Duodenal mucosa (tissue), 2 donors: ENCODE data around the gene NUPR2.
"Not testable (repeated sequence)": the region's sequence is repeated elsewhere in the genome, so short reads cannot be mapped to it uniquely, and the experiment has no call there.

Source experiments
- H3K27ac ChIP-seq: one replicate; pipeline ENCODE4 v1.7.0; 2013; ENCODE audit warnings: low read depth, low read length
- H3K27me3 ChIP-seq, 2 donors: one replicate each; pipeline ENCODE4 v1.7.0; 2013; ENCODE audit warnings: low read length in 2 of 2, control low read depth in 1 of 2; ENCODE audit not compliant: insufficient read depth in 2 of 2, control insufficient read depth in 1 of 2
- H3K36me3 ChIP-seq, 2 donors: one replicate each; pipeline ENCODE4 v1.7.0; 2013; ENCODE audit warnings: low read length in 2 of 2, control low read depth in 1 of 2; ENCODE audit not compliant: insufficient read depth in 2 of 2, control insufficient read depth in 1 of 2
- H3K4me1 ChIP-seq, 2 donors: one replicate each; pipeline ENCODE4 v1.7.0; 2013; ENCODE audit warnings: low read length in 2 of 2, control low read depth in 1 of 2; ENCODE audit not compliant: insufficient read depth in 2 of 2, control insufficient read depth in 1 of 2
- H3K4me3 ChIP-seq, 2 donors: one replicate each; pipeline ENCODE4 v1.7.0; 2013; ENCODE audit warnings: low read length in 2 of 2, low read depth in 1 of 2
- H3K9ac ChIP-seq, 2 donors: one replicate each; pipeline ENCODE4 v1.7.0; 2013; ENCODE audit warnings: low read length in 2 of 2, low read depth in 1 of 2
- H3K9me3 ChIP-seq, 2 donors: one replicate each; pipeline ENCODE4 v1.7.0; 2013; ENCODE audit warnings: low read length in 2 of 2, control low read depth in 1 of 2; ENCODE audit not compliant: control insufficient read depth in 1 of 2

The NUPR2 gene

DNA sequence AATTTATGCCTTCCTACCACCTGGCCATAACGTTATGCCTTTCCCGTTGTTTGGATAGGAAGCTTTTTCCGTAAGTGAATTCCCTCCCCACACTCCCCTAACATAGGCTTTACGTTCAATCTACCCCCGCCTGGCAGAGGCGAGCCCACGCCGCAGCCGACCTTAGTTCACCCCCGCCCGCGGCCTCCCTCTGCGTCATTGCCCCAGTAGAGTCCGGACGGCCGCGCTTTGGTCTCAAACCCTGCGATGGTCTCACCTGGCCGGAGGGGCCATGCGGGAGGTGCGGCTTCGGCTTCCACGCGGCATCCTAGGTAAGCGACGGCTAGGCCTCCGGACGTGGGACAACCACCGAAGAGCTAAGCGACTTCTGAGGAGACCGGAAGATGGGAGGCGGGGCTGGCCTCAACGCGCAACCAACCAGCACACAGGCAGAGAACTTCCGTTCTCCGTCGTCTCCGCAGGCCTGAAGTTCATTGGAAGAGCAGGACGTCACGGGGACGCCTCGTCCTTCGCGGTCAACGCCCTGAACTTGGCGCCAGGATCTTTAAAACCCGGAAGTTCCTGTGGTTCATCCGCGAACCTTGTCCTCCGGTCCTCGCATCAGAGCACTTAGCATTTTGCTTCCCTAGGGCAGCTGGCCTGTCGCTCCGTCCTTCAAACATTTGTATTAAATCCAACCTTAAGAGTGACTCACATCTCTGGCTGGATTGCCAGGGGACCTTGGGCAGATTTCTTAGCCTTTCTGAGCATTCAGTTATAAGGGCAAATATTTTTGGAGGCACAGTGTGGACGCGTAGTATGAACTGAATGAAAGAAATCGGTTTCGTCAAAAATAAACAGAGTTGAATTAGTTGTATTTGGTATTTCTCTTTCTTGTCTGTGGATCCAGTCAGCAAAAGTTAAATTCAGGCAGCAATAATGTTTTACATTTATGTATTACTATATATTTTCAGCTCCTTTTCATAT is 9.8 kb downstream of the NUPR2 start, which contains the start of gene CHCHD2:
CHCHD2 (minus strand) TSS at position 369 of the 966 bp plus-strand sequence; CDS start at position 306, 63 bp downstream.
- H3K36me3 ChIP-seq: peaks cover 10 to 25% of the 10 kb centered on the region in 2 donors
- peak within 1 kb of the TSS; percentile 93 to 97 for H3K9ac ChIP-seq
- H3K4me1 ChIP-seq: peaks cover 5 to 13% of the 10 kb centered on the region in 2 donors
- H3K27me3 ChIP-seq: no peaks in the 10 kb centered on the region
- H3K27ac ChIP-seq: peak within 1 kb of the TSS; percentile 91
- H3K9me3 ChIP-seq: no peaks in the 10 kb centered on the region
- H3K4me3 ChIP-seq: peak within 1 kb of the TSS; percentile 91 to 95

DNA sequence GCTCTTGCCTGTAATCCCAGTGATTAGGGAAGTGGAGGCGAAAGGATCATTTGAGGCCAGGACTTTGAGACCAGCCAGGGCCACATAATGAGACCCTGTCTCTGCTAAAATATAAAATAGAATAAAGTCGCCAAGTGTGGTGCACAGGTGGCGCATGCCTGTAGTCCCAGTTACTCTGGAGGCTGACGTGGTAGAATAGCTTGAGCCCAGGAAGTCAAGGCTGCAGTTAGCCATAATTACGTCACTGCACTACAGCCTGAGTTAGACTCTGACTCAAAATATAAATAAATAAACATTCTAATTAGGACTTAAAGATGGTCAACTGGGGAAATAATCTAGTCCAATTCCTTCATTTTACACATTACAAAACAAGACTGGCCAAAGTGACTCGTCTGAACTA is 10.7 kb downstream of the NUPR2 start:
- Histone ChIP-seq H3K36me3 (peaks cover 12 to 34% of the 10 kb centered on the region in 2 donors), H3K9me3 (no peaks in the 10 kb centered on the region), H3K27me3 (no peaks in the 10 kb centered on the region), H3K4me1 (peaks cover 5 to 13% of the 10 kb centered on the region in 2 donors), H3K27ac (peak overlapping the region; percentile 91), H3K4me3 (peak overlapping the region; percentile 91 to 95), H3K9ac (peak overlapping the region; percentile 93 to 97)

DNA sequence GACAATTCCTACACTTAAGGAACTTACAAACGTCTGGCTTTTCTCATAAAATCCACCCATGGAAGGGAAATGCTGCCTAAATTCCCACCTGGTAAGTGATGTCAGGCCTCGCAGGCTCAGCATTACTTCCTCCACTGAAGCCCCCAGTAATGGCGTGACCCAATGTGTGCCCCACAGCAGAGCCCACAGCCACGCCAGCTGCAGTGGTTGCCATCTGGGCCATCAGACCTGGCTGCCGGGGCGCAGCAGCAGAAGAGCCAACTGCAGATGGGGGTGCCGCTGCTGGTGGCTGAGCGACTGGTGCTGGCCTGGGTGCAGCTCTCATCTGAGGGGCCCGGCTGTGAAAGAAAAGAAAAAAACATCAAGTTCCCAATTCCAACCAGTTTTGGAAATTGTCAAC is 12.1 kb downstream of the NUPR2 start:
- not testable (repeated sequence) for H3K27me3 ChIP-seq, H3K4me3 ChIP-seq, H3K27ac ChIP-seq, H3K9me3 ChIP-seq, H3K9ac ChIP-seq
- Histone ChIP-seq H3K4me1 (peaks cover 5 to 13% of the 10 kb centered on the region in 2 donors), H3K36me3 (peaks cover 20 to 47% of the 10 kb centered on the region in 2 donors)

DNA sequence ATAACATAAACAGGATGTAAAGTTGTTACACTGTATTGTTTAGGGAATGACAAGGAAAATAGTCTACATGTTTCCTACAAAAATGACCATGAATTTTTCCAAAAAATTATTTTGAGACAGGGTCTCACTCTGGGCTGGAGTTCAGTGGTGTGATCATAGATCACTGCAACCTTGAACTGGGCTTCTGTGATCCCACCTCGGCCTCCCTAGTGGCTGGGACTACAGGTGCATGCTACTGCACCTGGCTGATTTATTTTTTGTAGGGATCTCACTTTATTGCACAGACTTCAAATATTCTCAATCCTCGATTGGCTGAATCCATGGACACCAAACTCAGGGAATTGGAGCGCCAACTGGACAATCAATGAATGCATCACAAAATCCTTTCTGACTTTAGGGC is 16.6 kb downstream of the NUPR2 start:
- H3K4me3 ChIP-seq: no peak overlapping the region
- H3K9ac ChIP-seq: no peak overlapping the region
- peaks cover 20 to 48% of the 10 kb centered on the region in 2 donors for H3K36me3 ChIP-seq
- H3K4me1 ChIP-seq: no peaks in the 10 kb centered on the region
- no peaks in the 10 kb centered on the region for H3K9me3 ChIP-seq
- no peak overlapping the region for H3K27ac ChIP-seq
- H3K27me3 ChIP-seq: no peaks in the 10 kb centered on the region

DNA sequence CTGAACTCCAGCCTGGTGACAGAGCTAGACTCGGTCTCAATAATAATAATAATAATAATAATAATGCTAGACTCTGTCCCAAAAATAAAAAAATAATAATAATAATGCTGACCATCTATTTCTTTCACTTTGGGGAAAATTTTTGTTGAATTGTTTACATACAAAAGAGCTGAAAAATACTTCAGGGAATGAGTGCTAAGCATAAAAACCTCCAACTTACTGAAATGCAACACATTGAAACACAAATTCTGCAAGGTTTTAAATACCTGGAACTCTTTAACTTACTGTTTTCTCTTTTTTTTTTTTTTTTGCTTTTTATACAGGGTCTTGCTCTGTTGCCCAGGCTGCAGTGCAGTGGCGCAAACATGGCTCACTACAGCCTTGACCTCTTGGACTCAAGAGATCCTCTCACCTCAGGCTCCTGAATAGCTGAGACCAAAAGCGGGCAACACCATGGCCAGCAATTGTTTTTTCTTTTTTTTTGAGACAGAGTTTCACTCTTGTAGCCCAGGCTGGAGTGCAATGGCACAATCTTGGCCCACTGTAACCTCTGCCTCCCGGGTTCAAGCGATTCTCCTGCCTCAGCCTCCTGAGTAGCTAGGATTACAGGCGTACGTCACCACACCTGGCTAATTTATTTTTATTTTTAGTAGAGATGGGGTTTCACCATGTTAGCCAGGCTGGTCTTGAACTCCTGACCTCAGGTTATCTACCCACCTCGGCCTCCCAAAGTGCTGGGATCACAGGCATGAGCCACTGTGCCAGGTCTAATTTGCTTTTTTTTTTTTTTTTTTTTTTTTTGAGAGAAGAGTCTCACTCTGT is 17.8 kb downstream of the NUPR2 start:
- not testable (repeated sequence) for H3K4me1 ChIP-seq, H3K27ac ChIP-seq, H3K9ac ChIP-seq, H3K27me3 ChIP-seq, H3K9me3 ChIP-seq, H3K4me3 ChIP-seq
- H3K36me3 ChIP-seq: peaks cover 14 to 39% of the 10 kb centered on the region in 2 donors

DNA sequence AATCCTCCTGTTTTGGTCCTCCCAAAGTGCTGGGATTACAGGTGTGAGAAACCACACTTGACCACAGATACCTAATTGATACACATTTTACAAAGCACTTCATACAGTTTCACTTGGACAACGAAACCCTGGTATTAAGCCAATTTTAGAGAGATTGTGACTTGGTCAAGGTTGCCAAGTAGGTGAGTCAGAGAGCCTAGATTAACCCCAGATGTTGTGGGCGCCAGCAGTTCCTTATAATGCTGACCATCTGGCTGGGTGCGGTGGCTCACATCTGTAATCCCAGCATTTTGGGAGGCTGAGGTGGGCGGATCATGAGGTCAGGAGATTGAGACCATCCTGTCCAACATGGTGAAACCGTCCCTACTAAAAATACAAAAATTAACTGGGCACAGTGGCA is 18.5 kb downstream of the NUPR2 start:
- H3K27ac ChIP-seq: no peak overlapping the region
- H3K4me3 ChIP-seq: no peak overlapping the region
- no peaks in the 10 kb centered on the region for H3K4me1 ChIP-seq
- H3K9me3 ChIP-seq: no peaks in the 10 kb centered on the region
- no peaks in the 10 kb centered on the region for H3K27me3 ChIP-seq
- H3K9ac ChIP-seq: no peak overlapping the region
- peaks cover 11 to 32% of the 10 kb centered on the region in 2 donors for H3K36me3 ChIP-seq

DNA sequence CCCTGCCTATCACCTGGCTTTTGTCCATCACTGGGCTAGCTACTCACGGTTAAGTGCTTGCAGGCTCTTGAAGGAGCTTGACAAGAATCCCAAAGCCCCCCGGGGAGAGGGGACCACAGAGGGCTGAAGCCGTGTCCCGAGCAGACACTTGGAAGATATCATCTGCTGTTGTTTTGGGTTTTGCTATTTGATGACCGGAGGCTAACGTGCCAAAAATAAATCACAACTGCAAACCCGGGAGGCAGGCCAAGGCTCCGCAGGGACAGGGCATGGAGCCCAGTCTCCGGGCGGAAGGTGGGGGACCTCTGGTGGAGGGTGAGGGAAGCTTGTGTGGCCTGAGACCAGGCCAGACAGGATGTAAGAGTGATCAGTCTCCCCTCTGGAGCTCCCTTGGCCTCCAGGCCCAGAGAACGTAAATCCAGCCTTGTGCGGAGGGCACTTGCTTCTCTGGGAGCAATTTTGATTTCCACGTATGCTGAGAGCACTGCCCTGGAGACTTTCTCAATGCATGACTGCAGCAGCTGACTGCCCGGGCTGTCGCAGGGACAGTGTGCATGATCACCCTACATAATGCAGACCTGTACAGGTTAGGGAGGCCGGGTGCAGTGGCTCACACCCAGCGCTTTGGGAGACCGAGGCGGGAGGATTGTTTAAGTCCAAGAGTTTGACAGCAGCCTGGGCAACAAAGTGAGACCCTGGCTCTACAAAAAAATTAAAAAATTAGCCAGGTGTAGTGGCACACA is 23.3 kb downstream of the NUPR2 start, which contains the start of gene PHKG1:
PHKG1 (minus strand) TSS at position 164 of the 743 bp plus-strand sequence. CDS start 4,011 bp downstream, outside the sequence.
- no peaks in the 10 kb centered on the region for H3K4me1 ChIP-seq
- H3K4me3 ChIP-seq: peak within 1 kb of the TSS in 1 of 2 donors; percentile 1
- no peaks in the 10 kb centered on the region for H3K9me3 ChIP-seq
- no peaks in the 10 kb centered on the region for H3K27me3 ChIP-seq
- H3K27ac ChIP-seq: no peak within 1 kb of the TSS
- no peaks in the 10 kb centered on the region for H3K36me3 ChIP-seq
- H3K9ac ChIP-seq: no peak within 1 kb of the TSS

DNA sequence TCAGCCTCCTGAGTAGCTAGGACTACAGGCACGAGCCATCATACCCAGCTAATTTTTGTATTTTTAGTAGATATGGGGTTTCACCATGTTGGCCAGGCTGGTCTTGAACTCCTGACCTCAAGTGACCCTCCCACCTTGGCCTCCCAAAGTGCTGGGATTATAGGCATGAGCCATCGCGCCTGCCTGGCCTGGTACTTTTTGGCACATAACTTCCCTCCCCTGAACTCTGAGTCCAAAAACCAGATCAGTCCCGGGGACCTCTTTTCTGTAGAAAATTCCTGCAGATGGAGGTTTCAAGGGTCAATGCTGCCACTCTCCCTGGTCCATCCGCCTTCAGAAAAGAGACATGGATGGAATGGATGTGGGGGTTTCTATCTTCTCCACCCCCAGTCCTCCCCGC is 23.8 kb downstream of the NUPR2 start:
- H3K36me3 ChIP-seq, H3K9ac ChIP-seq, H3K27ac ChIP-seq, H3K27me3 ChIP-seq, H3K9me3 ChIP-seq, H3K4me1 ChIP-seq: not testable (repeated sequence)
- peak overlapping the region in 1 of 2 donors; percentile 1 for H3K4me3 ChIP-seq

DNA sequence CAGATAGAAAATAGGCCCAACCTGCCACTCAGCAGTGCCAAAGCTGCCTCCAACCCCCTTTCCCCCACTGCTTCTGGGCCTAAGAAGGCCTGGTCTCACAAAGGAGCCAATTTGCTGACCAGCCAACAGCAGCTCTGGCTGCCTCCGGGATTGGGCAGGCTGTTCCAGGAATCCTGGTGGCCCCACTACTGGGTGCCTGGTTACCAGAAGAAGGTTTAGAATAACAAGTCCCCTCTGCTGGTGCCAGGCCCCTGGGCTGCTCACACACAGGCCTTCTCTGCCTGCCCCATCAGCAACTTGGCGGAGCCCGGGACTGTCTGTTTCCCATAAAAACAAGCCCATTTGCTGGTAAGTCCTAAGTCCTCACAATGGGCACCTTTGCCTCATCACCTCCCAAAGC is 24.6 kb downstream of the NUPR2 start:
- Histone ChIP-seq H3K27ac (no peak overlapping the region), H3K4me3 (no peak overlapping the region), H3K9ac (no peak overlapping the region)

More for the DNA sequence above, 24.6 kb downstream of the NUPR2 start:
- Histone ChIP-seq H3K36me3 (peaks cover 0 to 4% of the 10 kb centered on the region in 2 donors), H3K4me1 (no peaks in the 10 kb centered on the region), H3K27me3 (no peaks in the 10 kb centered on the region), H3K9me3 (no peaks in the 10 kb centered on the region)
